ENCODE results near the gene KRT72. TPM values are rescaled to one million over a fixed set of nuclear protein-coding genes. Genes with fewer than 3 reads are reported as not detected.

Gene KRT72
- polyA plus RNA-seq, 1 donor, result not detected

- peak; percentile 40 for DNase-seq
Measured at GRCh38 chr12:52539083-52539820, 62.0 kb downstream of the KRT72 start.

- no peak for DNase-seq
Measured at GRCh38 chr12:52537101-52537500, 64.2 kb downstream of the KRT72 start.

Other genes starting within 250 kb of the KRT72 start
- gene KRT85, start 234.0 kb downstream of the KRT72 start, polyA plus RNA-seq (ENCODE audit: insufficient read length), result not detected
- gene KRT84, start 215.8 kb downstream of the KRT72 start, polyA plus RNA-seq (ENCODE audit: insufficient read length), result not detected
- gene KRT82, start 195.1 kb downstream of the KRT72 start, polyA plus RNA-seq (ENCODE audit: insufficient read length), result not detected
- gene KRT75, start 167.1 kb downstream of the KRT72 start, polyA plus RNA-seq (ENCODE audit: insufficient read length), result not detected
- gene KRT6B, start 149.3 kb downstream of the KRT72 start, polyA plus RNA-seq (ENCODE audit: insufficient read length), result 0.25 TPM
- gene KRT6C, start 127.7 kb downstream of the KRT72 start, polyA plus RNA-seq (ENCODE audit: insufficient read length), result not detected
- 1.3 TPM for gene KRT6A, start 108.2 kb downstream of the KRT72 start, polyA plus RNA-seq (ENCODE audit: insufficient read length)
- gene KRT5, start 81.1 kb downstream of the KRT72 start, polyA plus RNA-seq (ENCODE audit: insufficient read length), result 12.2 TPM
- not detected for gene KRT71, start 48.3 kb downstream of the KRT72 start, polyA plus RNA-seq (ENCODE audit: insufficient read length)
- gene KRT74, start 27.6 kb downstream of the KRT72 start, polyA plus RNA-seq (ENCODE audit: insufficient read length), result not detected
- gene KRT73, start 17.1 kb upstream of the KRT72 start, polyA plus RNA-seq (ENCODE audit: insufficient read length), result not detected
- gene KRT2, start 50.7 kb upstream of the KRT72 start, polyA plus RNA-seq (ENCODE audit: insufficient read length), result 0.08 TPM
- 20.8 TPM for gene KRT1, start 78.9 kb upstream of the KRT72 start, polyA plus RNA-seq (ENCODE audit: insufficient read length)
- gene KRT77, start 102.1 kb upstream of the KRT72 start, polyA plus RNA-seq (ENCODE audit: insufficient read length), result 0.32 TPM
- gene KRT76, start 175.9 kb upstream of the KRT72 start, polyA plus RNA-seq (ENCODE audit: insufficient read length), result not detected
- gene KRT3, start 194.7 kb upstream of the KRT72 start, polyA plus RNA-seq (ENCODE audit: insufficient read length), result not detected
- not detected for gene KRT4, start 212.7 kb upstream of the KRT72 start, polyA plus RNA-seq (ENCODE audit: insufficient read length)
- gene KRT79, start 232.8 kb upstream of the KRT72 start, polyA plus RNA-seq (ENCODE audit: insufficient read length), result 0.41 TPM
- not detected for gene KRT78, start 247.5 kb upstream of the KRT72 start, polyA plus RNA-seq (ENCODE audit: insufficient read length)